RWPE2 (cell line): ENCODE measurements around the gene OBSCN.

ENCODE experiments used
- ATAC-seq: fragments of 200-7000 bp; cut with Tn5 transposase; 3 replicates; pipeline ENCODE4 v1.9.1; 2021; ENCODE audit warnings: low read depth
- DNase-seq: peaks from one replicate; pipeline ENCODE4 v3.0.0-alpha.2; 2020; ENCODE audit warnings: low spot score
- H3K27ac ChIP-seq: fragments of 450-650 bp; 2 replicates; pipeline ENCODE4 v1.5.1; 2017; ENCODE audit warnings: mild to moderate bottlenecking; ENCODE audit not compliant: poor library complexity, severe bottlenecking
- H3K27me3 ChIP-seq: fragments of 250-450 bp; sonication (Bioruptor Pico); 2 replicates; pipeline ENCODE4 v1.5.1; 2021; ENCODE audit warnings: mild to moderate bottlenecking, moderate library complexity; ENCODE audit not compliant: insufficient read depth, poor library complexity, severe bottlenecking
- H3K36me3 ChIP-seq: fragments of 250-450 bp; sonication (Bioruptor Pico); 2 replicates; pipeline ENCODE4 v1.5.1; 2020; ENCODE audit warnings: low read depth, mild to moderate bottlenecking, moderate library complexity
- H3K4me1 ChIP-seq: fragments of 250-450 bp; sonication (Bioruptor Pico); 2 replicates; pipeline ENCODE4 v1.5.1; 2021; ENCODE audit warnings: mild to moderate bottlenecking, moderate library complexity; ENCODE audit not compliant: insufficient read depth, poor library complexity, severe bottlenecking
- H3K4me3 ChIP-seq: fragments of 250-450 bp; sonication (Bioruptor Pico); 2 replicates; pipeline ENCODE4 v1.5.1; 2021; ENCODE audit warnings: mild to moderate bottlenecking, moderate library complexity; ENCODE audit not compliant: severe bottlenecking
- H3K9me3 ChIP-seq: fragments of 250-450 bp; sonication (Bioruptor Pico); 2 replicates; pipeline ENCODE4 v1.5.1; 2021; ENCODE audit warnings: mild to moderate bottlenecking, moderate library complexity; ENCODE audit not compliant: severe bottlenecking
- CTCF ChIP-seq: fragments of 450-650 bp; IDR thresholded peaks from one replicate; pipeline ENCODE4 v1.5.1; 2017; ENCODE audit warnings: mild to moderate bottlenecking, moderate library complexity; ENCODE audit not compliant: poor library complexity, severe bottlenecking

The OBSCN gene

GRCh38 chr1:228276901-228277490 is 69.2 kb downstream of the OBSCN start:
- H3K4me1 ChIP-seq: no peaks in the 10 kb centered on the region
- ATAC-seq: no peak
- H3K4me3 ChIP-seq: no peak overlapping the region
- no peaks in the 10 kb centered on the region for H3K36me3 ChIP-seq
- no peak overlapping the region for H3K27ac ChIP-seq
- no peak for TF ChIP-seq CTCF
- no peaks in the 10 kb centered on the region for H3K27me3 ChIP-seq
- DNase-seq: peak; percentile 27
- H3K9me3 ChIP-seq: no peaks in the 10 kb centered on the region

GRCh38 chr1:228277491-228278431 is 69.9 kb downstream of the OBSCN start:
- Histone ChIP-seq H3K27ac (no peak overlapping the region), H3K4me1 (no peaks in the 10 kb centered on the region), H3K4me3 (no peak overlapping the region), H3K36me3 (no peaks in the 10 kb centered on the region), H3K9me3 (no peaks in the 10 kb centered on the region), H3K27me3 (no peaks in the 10 kb centered on the region)
- no peak for ATAC-seq
- peak; percentile 16 for DNase-seq
- TF ChIP-seq CTCF: no peak

- H3K27ac ChIP-seq: no peak overlapping the region
- no peaks in the 10 kb centered on the region for H3K4me1 ChIP-seq
- TF ChIP-seq CTCF: no peak
- DNase-seq: peak; percentile 15
- ATAC-seq: no peak
- H3K9me3 ChIP-seq: no peaks in the 10 kb centered on the region
- no peaks in the 10 kb centered on the region for H3K27me3 ChIP-seq
- H3K36me3 ChIP-seq: no peaks in the 10 kb centered on the region
- H3K4me3 ChIP-seq: no peak overlapping the region
Measured at GRCh38 chr1:228278432-228278941, 70.6 kb downstream of the OBSCN start.

GRCh38 chr1:228279011-228279721 is 71.3 kb downstream of the OBSCN start:
- no peak for TF ChIP-seq CTCF
- H3K27ac ChIP-seq: no peak overlapping the region
- H3K4me3 ChIP-seq: no peak overlapping the region
- no peaks in the 10 kb centered on the region for H3K4me1 ChIP-seq
- H3K36me3 ChIP-seq: no peaks in the 10 kb centered on the region
- no peaks in the 10 kb centered on the region for H3K27me3 ChIP-seq
- peak; percentile 28 for DNase-seq
- H3K9me3 ChIP-seq: no peaks in the 10 kb centered on the region
- ATAC-seq: no peak
